CD14-positive monocyte (primary cell): ENCODE results near the gene FAM200B. TPM values are rescaled to one million over a fixed set of nuclear protein-coding genes. Genes with fewer than 3 reads are reported as not detected.
A peak's percentile ranks its signal among the peaks of the same experiment; 100 is the strongest.

Experiments
- DNase-seq, 3 donors: peaks; one replicate each; pipeline ENCODE4 v3.0.0-alpha.2; 2011 to 2022
- H2AFZ ChIP-seq: 2 replicates; pipeline ENCODE4 v1.6.0; 2012; ENCODE audit warnings: mild to moderate bottlenecking, low read depth, low read length, inconsistent platforms; ENCODE audit not compliant: insufficient read depth, poor library complexity, severe bottlenecking
- H3K27ac ChIP-seq, 2 donors: 1 replicate in 1 of 2; 2 replicates in 1 of 2; pipeline ENCODE4 v1.5.1; 2012 to 2013; ENCODE audit warnings: low read length in 2 of 2, control low read depth in 1 of 2, inconsistent platforms in 1 of 2, low read depth in 1 of 2, mild to moderate bottlenecking in 1 of 2
- H3K27me3 ChIP-seq, 2 donors: one replicate each; pipeline versions ENCODE4 v1.6.0 to v1.6.1; 2011 to 2013; ENCODE audit warnings: low read length in 2 of 2; ENCODE audit not compliant: control insufficient read depth in 2 of 2, insufficient read depth in 2 of 2
- H3K36me3 ChIP-seq, 2 donors: replicated peaks in 1 of 2; 1 replicate in 1 of 2; 2 replicates in 1 of 2; pipeline versions ENCODE4 v1.5.1 to v1.6.1; 2012 to 2013; ENCODE audit warnings: low read length in 2 of 2, control low read depth in 1 of 2, inconsistent platforms in 1 of 2, mild to moderate bottlenecking in 1 of 2; ENCODE audit not compliant: insufficient read depth in 2 of 2, control insufficient read depth in 1 of 2
- H3K4me1 ChIP-seq, 2 donors: 1 replicate in 1 of 2; 2 replicates in 1 of 2; pipeline versions ENCODE4 v1.5.1 to v1.6.1; 2012 to 2013; ENCODE audit warnings: low read length in 2 of 2, control low read depth in 1 of 2, inconsistent platforms in 1 of 2, mild to moderate bottlenecking in 1 of 2, moderate library complexity in 1 of 2; ENCODE audit not compliant: insufficient read depth in 2 of 2, control insufficient read depth in 1 of 2
- H3K4me2 ChIP-seq: replicated peaks from 2 replicates; pipeline ENCODE3; 2012; ENCODE audit warnings: low read length, moderate library complexity, mild to moderate bottlenecking; ENCODE audit not compliant: poor library complexity, severe bottlenecking; ENCODE audit errors: extremely low read depth
- H3K4me3 ChIP-seq, 3 experiments: fragments of 200-600 bp in 1 of 3; sonication (generic) in 1 of 3; replicated peaks in 1 of 3; 1 replicate in 2 of 3; 2 replicates in 1 of 3; pipeline ENCODE4 v1.5.1; 2011 to 2013; ENCODE audit warnings: low read length in 3 of 3, mild to moderate bottlenecking in 3 of 3, control low read depth in 2 of 3, low read depth in 2 of 3, inconsistent platforms in 1 of 3, moderate library complexity in 1 of 3
- H3K79me2 ChIP-seq: 2 replicates; pipeline ENCODE4 v1.6.0; 2012; ENCODE audit warnings: mild to moderate bottlenecking, control low read depth, inconsistent platforms, low read length, moderate library complexity; ENCODE audit not compliant: insufficient read depth
- H3K9ac ChIP-seq: 2 replicates; pipeline ENCODE4 v1.6.0; 2017; ENCODE audit warnings: low read length, mild to moderate bottlenecking; ENCODE audit not compliant: insufficient read depth, poor library complexity, severe bottlenecking
- H3K9me3 ChIP-seq, 2 donors: replicated peaks in 1 of 2; 1 replicate in 1 of 2; 2 replicates in 1 of 2; pipeline versions ENCODE4 v1.5.1 to v1.6.1; 2012 to 2013; ENCODE audit warnings: low read length in 2 of 2, control low read depth in 1 of 2; ENCODE audit not compliant: control insufficient read depth in 1 of 2, insufficient read depth in 1 of 2
- H4K20me1 ChIP-seq: 2 replicates; pipeline ENCODE4 v1.6.0; 2012; ENCODE audit warnings: mild to moderate bottlenecking, low read length, control low read depth, moderate library complexity; ENCODE audit not compliant: insufficient read depth
- H3K27ac Mint-ChIP-seq, 7 donors: one replicate each; pipeline ENCODE4 v1.8.0; 2020; ENCODE audit warnings: mild to moderate bottlenecking in 7 of 7, mixed read lengths in 7 of 7, moderate library complexity in 6 of 7, inconsistent platforms in 2 of 7
- H3K27me3 Mint-ChIP-seq, 3 donors: one replicate each; pipeline ENCODE4 v1.8.0; 2021 to 2022; ENCODE audit warnings: low read depth in 3 of 3, mild to moderate bottlenecking in 3 of 3, mixed read lengths in 3 of 3, moderate library complexity in 3 of 3, inconsistent platforms in 1 of 3
- H3K36me3 Mint-ChIP-seq, 2 donors: one replicate each; pipeline ENCODE4 v1.8.0; 2020; ENCODE audit warnings: mixed read lengths in 2 of 2, inconsistent platforms in 1 of 2, mild to moderate bottlenecking in 1 of 2
- H3K4me1 Mint-ChIP-seq: one replicate; pipeline ENCODE4 v1.8.0; 2020; ENCODE audit warnings: mild to moderate bottlenecking, mixed read lengths
- H3K4me3 Mint-ChIP-seq, 2 donors: one replicate each; pipeline ENCODE4 v1.8.0; 2020; ENCODE audit warnings: mild to moderate bottlenecking in 2 of 2, mixed read lengths in 2 of 2, moderate library complexity in 1 of 2
- H3K9me3 Mint-ChIP-seq, 7 donors: one replicate each; pipeline ENCODE4 v1.8.0; 2020 to 2022; ENCODE audit warnings: mixed read lengths in 7 of 7, mild to moderate bottlenecking in 6 of 7, moderate library complexity in 6 of 7, inconsistent platforms in 2 of 7
- CTCF ChIP-seq: fragments of 200-600 bp; IDR thresholded peaks from one replicate; pipeline ENCODE4 v1.8.0; 2022; ENCODE audit warnings: antibody characterized with exemption, mild to moderate bottlenecking
- WGBS: methylation state at CpG from one replicate; pipeline ENCODE4 v1.1.5; 2013; ENCODE audit warnings: missing lambda C conversion rate; ENCODE audit not compliant: insufficient coverage; 5-methylcytosine and 5-hydroxymethylcytosine counted together
- intact Hi-C, 2 donors: fragments of 100-400 bp; cut with micrococcal nuclease; formaldehyde crosslinking; loops; one replicate each; pipeline versions ENCODE4 v1.15.0 to v1.15.1; 2023
- polyA plus RNA-seq, 3 donors: library from polyadenylated mRNA; depleted of rRNA in 1 of 3; unstranded in 2 of 3; stranded (reverse) in 1 of 3; fragments of 300-500 nt in 2 of 3; fragments of >200 nt in 1 of 3; fragmentation: Illumina TruSeq in 2 of 3; gene quantifications; 1 replicate in 2 of 3; 2 replicates in 1 of 3; pipeline ENCODE4 v1.2.3, GENCODE V29; 2012 to 2021

FAM200B gene
- polyA plus RNA-seq, 3 donors, result 65.7 to 169 (median 151) TPM

GRCh38 chr4:15653420-15653819 is 28.2 kb upstream of the FAM200B start:
- H3K4me2 ChIP-seq, result peak overlapping the region; percentile 97
- TF ChIP-seq CTCF, result no peak
- no CpG with 5 or more reads among the region's 4 CpGs for WGBS
- H3K79me2 ChIP-seq, result peaks cover 98% of the 10 kb centered on the region
- no peaks in the 10 kb centered on the region for H3K9me3 Mint-ChIP-seq
- H3K9ac ChIP-seq, result peak overlapping the region; percentile 86
- H3K4me1 ChIP-seq, result peaks cover 61 to 83% of the 10 kb centered on the region in 2 donors
- peak overlapping the region; percentile 6 for H2AFZ ChIP-seq
- H3K4me3 Mint-ChIP-seq, result peak overlapping the region; percentile 99 to 100
- H3K9me3 ChIP-seq, result no peaks in the 10 kb centered on the region
- H3K27me3 Mint-ChIP-seq, result no peaks in the 10 kb centered on the region
- no peak for DNase-seq
- H3K4me3 ChIP-seq, result peak overlapping the region; percentile 69 to 98 (median 95)
- peak overlapping the region; percentile 48 to 97 for H3K27ac ChIP-seq
- H3K36me3 Mint-ChIP-seq, result peaks cover 16 to 33% of the 10 kb centered on the region in 2 donors
- peaks cover 69% of the 10 kb centered on the region for H3K4me1 Mint-ChIP-seq
- intact Hi-C loops, result loop anchor here in 1 of 2 donors (5.0 kb wide), 1 partner anchor 49 kb away; the partner anchor contains the start of gene BST1
- H3K36me3 ChIP-seq, result no peaks in the 10 kb centered on the region
- H3K27ac Mint-ChIP-seq, result peak overlapping the region; percentile 91 to 97 (median 95)
- peaks cover 46% of the 10 kb centered on the region for H4K20me1 ChIP-seq
- H3K27me3 ChIP-seq, result no peaks in the 10 kb centered on the region

GRCh38 chr4:15653864-15654592 is 27.6 kb upstream of the FAM200B start:
- H3K27ac Mint-ChIP-seq, result peak overlapping the region; percentile 91 to 97 (median 95)
- Histone ChIP-seq H2AFZ (peak overlapping the region; percentile 58), H3K36me3 (no peaks in the 10 kb centered on the region), H4K20me1 (peaks cover 40% of the 10 kb centered on the region), H3K9ac (peak overlapping the region; percentile 86), H3K4me3 (peak overlapping the region; percentile 69 to 98 (median 95)), H3K4me1 (peaks cover 61 to 83% of the 10 kb centered on the region in 2 donors), H3K9me3 (no peaks in the 10 kb centered on the region), H3K79me2 (peaks cover 98% of the 10 kb centered on the region), H3K4me2 (peak overlapping the region; percentile 97), H3K27me3 (no peaks in the 10 kb centered on the region), H3K27ac (peak overlapping the region; percentile 97 to 100)
- peak in 1 of 3 donors; percentile 12 for DNase-seq
- 0% methylated on average over 1 of the region's 7 CpGs for WGBS
- H3K27me3 Mint-ChIP-seq, result no peaks in the 10 kb centered on the region
- H3K4me1 Mint-ChIP-seq, result peaks cover 65% of the 10 kb centered on the region
- H3K36me3 Mint-ChIP-seq, result peaks cover 12 to 32% of the 10 kb centered on the region in 2 donors
- no peaks in the 10 kb centered on the region for H3K9me3 Mint-ChIP-seq
- peak overlapping the region; percentile 99 to 100 for H3K4me3 Mint-ChIP-seq
- intact Hi-C loops, result loop anchor here in 1 of 2 donors (5.0 kb wide), 1 partner anchor 48 kb away; the partner anchor contains the start of gene BST1
- no peak for TF ChIP-seq CTCF
